Measurements from ENCODE around the gene SOX13. TPM values are rescaled to one million over a fixed set of nuclear protein-coding genes. Genes with fewer than 3 reads are reported as not detected.

Gene SOX13
- total RNA-seq, 1 experiment from 2014 or later: not detected

GRCh38 chr1:204149635-204150565 lies 77.0 kb downstream of the SOX13 start:
- Histone ChIP-seq H3K9ac (ENCODE audit: low read length) (no peak overlapping the region), H3K4me3 (ENCODE audit: low read length) (no peak overlapping the region), H3K9me2 (replicated peaks; ENCODE audit: insufficient read depth, low read length) (no peaks in the 10 kb centered on the region), H3K4me2 (ENCODE audit: low read depth, low read length, poor library complexity, severe bottlenecking) (no peak overlapping the region), H3K4me1 (ENCODE audit: low read length) (no peaks in the 10 kb centered on the region), H3K9me3 (ENCODE audit: low read length) (no peaks in the 10 kb centered on the region), H4K20me1 (ENCODE audit: insufficient read depth, low read depth, low read length) (no peaks in the 10 kb centered on the region), H3K27ac (ENCODE audit: low read length) (no peak overlapping the region), H3K79me2 (ENCODE audit: low read length) (no peaks in the 10 kb centered on the region), H3K36me3 (ENCODE audit: insufficient read depth, low read length) (no peaks in the 10 kb centered on the region), H2AFZ (ENCODE audit: low read length) (no peak overlapping the region), H3K27me3 (ENCODE audit: low read length) (no peaks in the 10 kb centered on the region)
- no peak for DNase-seq

GRCh38 chr1:204150702-204151551 lies 78.0 kb downstream of the SOX13 start:
- no peaks in the 10 kb centered on the region for H4K20me1 ChIP-seq (ENCODE audit: insufficient read depth, low read depth, low read length)
- no peaks in the 10 kb centered on the region for H3K9me2 ChIP-seq (replicated peaks; ENCODE audit: insufficient read depth, low read length)
- no peak overlapping the region for H2AFZ ChIP-seq (ENCODE audit: low read length)
- H3K79me2 ChIP-seq (ENCODE audit: low read length): no peaks in the 10 kb centered on the region
- no peak overlapping the region for H3K9ac ChIP-seq (ENCODE audit: low read length)
- H3K27me3 ChIP-seq (ENCODE audit: low read length): no peaks in the 10 kb centered on the region
- no peak overlapping the region for H3K4me3 ChIP-seq (ENCODE audit: low read length)
- H3K9me3 ChIP-seq (ENCODE audit: low read length): no peaks in the 10 kb centered on the region
- no peak for DNase-seq
- H3K36me3 ChIP-seq (ENCODE audit: insufficient read depth, low read length): no peaks in the 10 kb centered on the region
- H3K4me1 ChIP-seq (ENCODE audit: low read length): no peaks in the 10 kb centered on the region
- no peak overlapping the region for H3K4me2 ChIP-seq (ENCODE audit: low read depth, low read length, poor library complexity, severe bottlenecking)
- no peak overlapping the region for H3K27ac ChIP-seq (ENCODE audit: low read length)

- Histone ChIP-seq H3K36me3 (ENCODE audit: insufficient read depth, low read length) (no peaks in the 10 kb centered on the region), H3K9ac (ENCODE audit: low read length) (no peak within 1 kb of the TSS), H3K27me3 (ENCODE audit: low read length) (no peaks in the 10 kb centered on the region), H3K27ac (ENCODE audit: low read length) (no peak within 1 kb of the TSS), H4K20me1 (ENCODE audit: insufficient read depth, low read depth, low read length) (no peaks in the 10 kb centered on the region), H3K4me2 (ENCODE audit: low read depth, low read length, poor library complexity, severe bottlenecking) (no peak within 1 kb of the TSS), H3K79me2 (ENCODE audit: low read length) (no peaks in the 10 kb centered on the region), H3K9me2 (replicated peaks; ENCODE audit: insufficient read depth, low read length) (no peaks in the 10 kb centered on the region), H3K4me3 (ENCODE audit: low read length) (no peak within 1 kb of the TSS), H3K9me3 (ENCODE audit: low read length) (no peaks in the 10 kb centered on the region), H3K4me1 (ENCODE audit: low read length) (no peaks in the 10 kb centered on the region), H2AFZ (ENCODE audit: low read length) (no peak within 1 kb of the TSS)
- DNase-seq: no peak
These were observed 78.8 kb downstream of the SOX13 start, which contains the start of gene ETNK2 for GRCh38 chr1:204151552-204152309. ETNK2 (minus strand) TSS chr1:204152044; CDS start chr1:204151852, 192 bp downstream.

GRCh38 chr1:204152310-204153044 lies 79.6 kb downstream of the SOX13 start:
- H2AFZ ChIP-seq (ENCODE audit: low read length): no peak overlapping the region
- no peaks in the 10 kb centered on the region for H3K79me2 ChIP-seq (ENCODE audit: low read length)
- no peaks in the 10 kb centered on the region for H3K27me3 ChIP-seq (ENCODE audit: low read length)
- H4K20me1 ChIP-seq (ENCODE audit: insufficient read depth, low read depth, low read length): no peaks in the 10 kb centered on the region
- H3K4me1 ChIP-seq (ENCODE audit: low read length): no peaks in the 10 kb centered on the region
- H3K36me3 ChIP-seq (ENCODE audit: insufficient read depth, low read length): no peaks in the 10 kb centered on the region
- DNase-seq: no peak
- H3K4me3 ChIP-seq (ENCODE audit: low read length): no peak overlapping the region
- H3K9me3 ChIP-seq (ENCODE audit: low read length): no peaks in the 10 kb centered on the region
- no peaks in the 10 kb centered on the region for H3K9me2 ChIP-seq (replicated peaks; ENCODE audit: insufficient read depth, low read length)
- no peak overlapping the region for H3K4me2 ChIP-seq (ENCODE audit: low read depth, low read length, poor library complexity, severe bottlenecking)
- no peak overlapping the region for H3K27ac ChIP-seq (ENCODE audit: low read length)
- H3K9ac ChIP-seq (ENCODE audit: low read length): no peak overlapping the region

- Histone ChIP-seq H3K9me2 (replicated peaks; ENCODE audit: insufficient read depth, low read length) (no peaks in the 10 kb centered on the region), H3K9ac (ENCODE audit: low read length) (no peak overlapping the region), H4K20me1 (ENCODE audit: insufficient read depth, low read depth, low read length) (no peaks in the 10 kb centered on the region), H3K4me1 (ENCODE audit: low read length) (no peaks in the 10 kb centered on the region), H3K4me3 (ENCODE audit: low read length) (no peak overlapping the region), H3K27me3 (ENCODE audit: low read length) (no peaks in the 10 kb centered on the region), H3K27ac (ENCODE audit: low read length) (no peak overlapping the region), H2AFZ (ENCODE audit: low read length) (no peak overlapping the region), H3K9me3 (ENCODE audit: low read length) (no peaks in the 10 kb centered on the region), H3K36me3 (ENCODE audit: insufficient read depth, low read length) (no peaks in the 10 kb centered on the region), H3K79me2 (ENCODE audit: low read length) (no peaks in the 10 kb centered on the region), H3K4me2 (ENCODE audit: low read depth, low read length, poor library complexity, severe bottlenecking) (no peak overlapping the region)
- no peak for DNase-seq
These were observed 80.8 kb downstream of the SOX13 start for GRCh38 chr1:204153667-204154066.

GRCh38 chr1:204154568-204155255 lies 81.8 kb downstream of the SOX13 start:
- Histone ChIP-seq H3K4me2 (ENCODE audit: low read depth, low read length, poor library complexity, severe bottlenecking) (no peak overlapping the region), H3K27ac (ENCODE audit: low read length) (no peak overlapping the region), H3K9ac (ENCODE audit: low read length) (no peak overlapping the region), H3K27me3 (ENCODE audit: low read length) (no peaks in the 10 kb centered on the region), H3K9me2 (replicated peaks; ENCODE audit: insufficient read depth, low read length) (no peaks in the 10 kb centered on the region), H2AFZ (ENCODE audit: low read length) (no peak overlapping the region), H3K4me3 (ENCODE audit: low read length) (no peak overlapping the region), H3K36me3 (ENCODE audit: insufficient read depth, low read length) (no peaks in the 10 kb centered on the region), H4K20me1 (ENCODE audit: insufficient read depth, low read depth, low read length) (no peaks in the 10 kb centered on the region), H3K9me3 (ENCODE audit: low read length) (no peaks in the 10 kb centered on the region), H3K79me2 (ENCODE audit: low read length) (no peaks in the 10 kb centered on the region), H3K4me1 (ENCODE audit: low read length) (no peaks in the 10 kb centered on the region)
- no peak for DNase-seq

- no peak overlapping the region for H3K4me3 ChIP-seq (ENCODE audit: low read length)
- 0 out of 2 replicates have a peak, but pooled peaks cover 2% of the 10 kb centered on the region for H3K4me1 ChIP-seq (ENCODE audit: low read length)
- H3K27ac ChIP-seq (ENCODE audit: low read length): no peak overlapping the region
- no peaks in the 10 kb centered on the region for H3K9me2 ChIP-seq (replicated peaks; ENCODE audit: insufficient read depth, low read length)
- H4K20me1 ChIP-seq (ENCODE audit: insufficient read depth, low read depth, low read length): no peaks in the 10 kb centered on the region
- H3K79me2 ChIP-seq (ENCODE audit: low read length): no peaks in the 10 kb centered on the region
- DNase-seq: no peak
- H3K27me3 ChIP-seq (ENCODE audit: low read length): no peaks in the 10 kb centered on the region
- H3K9ac ChIP-seq (ENCODE audit: low read length): no peak overlapping the region
- no peak overlapping the region for H2AFZ ChIP-seq (ENCODE audit: low read length)
- no peaks in the 10 kb centered on the region for H3K9me3 ChIP-seq (ENCODE audit: low read length)
- H3K4me2 ChIP-seq (ENCODE audit: low read depth, low read length, poor library complexity, severe bottlenecking): no peak overlapping the region
- no peaks in the 10 kb centered on the region for H3K36me3 ChIP-seq (ENCODE audit: insufficient read depth, low read length)
These were observed 83.0 kb downstream of the SOX13 start for GRCh38 chr1:204155881-204156280.

All from Karpas-422 (cell line).